BE2C (cell line): Measurements from ENCODE around the gene RAB12.

Experiments
- DNase-seq: peaks from one replicate; pipeline ENCODE4 v3.0.0-alpha.2; 2020
- H3K27me3 ChIP-seq: fragments of 250-450 bp; sonication (Bioruptor Pico); 2 replicates; pipeline ENCODE4 v1.5.1; 2020; ENCODE audit warnings: mild to moderate bottlenecking
- H3K36me3 ChIP-seq: fragments of 250-450 bp; sonication (Bioruptor Pico); 2 replicates; pipeline ENCODE4 v1.5.1; 2020; ENCODE audit warnings: mild to moderate bottlenecking
- H3K4me1 ChIP-seq: fragments of 250-450 bp; sonication (Bioruptor Pico); 2 replicates; pipeline ENCODE4 v1.5.1; 2020
- H3K4me3 ChIP-seq: 2 replicates; pipeline ENCODE4 v1.5.1; 2011; ENCODE audit warnings: low read depth, low read length
- H3K9me3 ChIP-seq: fragments of 250-450 bp; sonication (Bioruptor Pico); 2 replicates; pipeline ENCODE4 v1.5.1; 2020
- CTCF ChIP-seq: IDR thresholded peaks from 2 replicates; pipeline ENCODE4 v1.5.1; 2012; ENCODE audit warnings: mild to moderate bottlenecking, low read depth, low read length

RAB12 gene

GRCh38 chr18:8668381-8668780, 59.1 kb downstream of the RAB12 start:
- H3K36me3 ChIP-seq, result no peaks in the 10 kb centered on the region
- DNase-seq, result no peak
- H3K4me3 ChIP-seq, result no peak overlapping the region
- no peak for TF ChIP-seq CTCF
- no peaks in the 10 kb centered on the region for H3K4me1 ChIP-seq
- no peaks in the 10 kb centered on the region for H3K27me3 ChIP-seq
- no peaks in the 10 kb centered on the region for H3K9me3 ChIP-seq

- H3K4me3 ChIP-seq, result no peak overlapping the region
- no peaks in the 10 kb centered on the region for H3K27me3 ChIP-seq
- no peaks in the 10 kb centered on the region for H3K4me1 ChIP-seq
- no peak for TF ChIP-seq CTCF
- no peak for DNase-seq
- H3K9me3 ChIP-seq, result no peaks in the 10 kb centered on the region
- H3K36me3 ChIP-seq, result no peaks in the 10 kb centered on the region
Observed at GRCh38 chr18:8669571-8669970, 60.3 kb downstream of the RAB12 start.

GRCh38 chr18:8673256-8674209, 64.3 kb downstream of the RAB12 start:
- TF ChIP-seq CTCF, result no peak
- H3K9me3 ChIP-seq, result no peaks in the 10 kb centered on the region

GRCh38 chr18:8675057-8675456, 65.8 kb downstream of the RAB12 start:
- H3K27me3 ChIP-seq, result no peaks in the 10 kb centered on the region

More at GRCh38 chr18:8673256-8674209, 64.3 kb downstream of the RAB12 start:
- Histone ChIP-seq H3K4me1 (no peaks in the 10 kb centered on the region), H3K4me3 (no peak overlapping the region), H3K27me3 (no peaks in the 10 kb centered on the region), H3K36me3 (no peaks in the 10 kb centered on the region)
- DNase-seq, result no peak

GRCh38 chr18:8681196-8681595, 72.0 kb downstream of the RAB12 start:
- DNase-seq, result no peak
- Histone ChIP-seq H3K27me3 (no peaks in the 10 kb centered on the region), H3K36me3 (no peaks in the 10 kb centered on the region), H3K4me1 (no peaks in the 10 kb centered on the region), H3K4me3 (no peak overlapping the region), H3K9me3 (no peaks in the 10 kb centered on the region)
- TF ChIP-seq CTCF, result no peak

More at GRCh38 chr18:8675057-8675456, 65.8 kb downstream of the RAB12 start:
- Histone ChIP-seq H3K9me3 (no peaks in the 10 kb centered on the region), H3K4me3 (no peak overlapping the region), H3K36me3 (no peaks in the 10 kb centered on the region), H3K4me1 (no peaks in the 10 kb centered on the region)
- DNase-seq, result no peak
- TF ChIP-seq CTCF, result no peak

GRCh38 chr18:8684577-8684976, 75.3 kb downstream of the RAB12 start:
- no peak for TF ChIP-seq CTCF
- H3K4me1 ChIP-seq, result no peaks in the 10 kb centered on the region
- no peak for DNase-seq

More at GRCh38 chr18:8684577-8684976, 75.3 kb downstream of the RAB12 start:
- Histone ChIP-seq H3K4me3 (no peak overlapping the region), H3K9me3 (no peaks in the 10 kb centered on the region), H3K36me3 (no peaks in the 10 kb centered on the region), H3K27me3 (no peaks in the 10 kb centered on the region)
